GM19238 (cell line): Measurements from ENCODE around the gene MAPKAPK5.
"Not testable (repeated sequence)": the region's sequence is repeated elsewhere in the genome, so short reads cannot be mapped to it uniquely, and the experiment has no call there.

Experiments
- DNase-seq: peaks from one replicate; pipeline ENCODE4 v3.0.0; 2011; ENCODE audit warnings: low spot score; ENCODE audit not compliant: insufficient read length

Gene MAPKAPK5

GRCh38 chr12:111886662-111887545 lies 44.9 kb downstream of the MAPKAPK5 start:
- no peak for DNase-seq

GRCh38 chr12:111887926-111888745 lies 46.1 kb downstream of the MAPKAPK5 start:
- no peak for DNase-seq

GRCh38 chr12:111893287-111893686 lies 51.3 kb downstream of the MAPKAPK5 start:
- no peak for DNase-seq

GRCh38 chr12:111894556-111894955 lies 52.5 kb downstream of the MAPKAPK5 start:
- no peak for DNase-seq

- DNase-seq, result no peak
Measured at GRCh38 chr12:111901182-111901581, 59.2 kb downstream of the MAPKAPK5 start.

- no peak for DNase-seq
Measured at GRCh38 chr12:111904446-111904975, 62.5 kb downstream of the MAPKAPK5 start.

GRCh38 chr12:111905502-111905901 lies 63.5 kb downstream of the MAPKAPK5 start:
- no peak for DNase-seq

GRCh38 chr12:111907740-111908139 lies 65.7 kb downstream of the MAPKAPK5 start:
- DNase-seq, result no peak

GRCh38 chr12:111925171-111925570 lies 83.1 kb downstream of the MAPKAPK5 start:
- DNase-seq, result no peak

- DNase-seq, result no peak
Measured at GRCh38 chr12:111926631-111927030, 84.6 kb downstream of the MAPKAPK5 start.

- DNase-seq, result no peak
Measured at GRCh38 chr12:111927346-111927745, 85.3 kb downstream of the MAPKAPK5 start.

GRCh38 chr12:111932241-111932640 lies 90.2 kb downstream of the MAPKAPK5 start:
- DNase-seq, result no peak

GRCh38 chr12:111936869-111937268 lies 94.8 kb downstream of the MAPKAPK5 start:
- DNase-seq, result no peak

- DNase-seq, result no peak
Measured at GRCh38 chr12:111937429-111937828, 95.4 kb downstream of the MAPKAPK5 start.

GRCh38 chr12:111942557-111942956 lies 100.5 kb downstream of the MAPKAPK5 start:
- DNase-seq, result no peak

- no peak for DNase-seq
Measured at GRCh38 chr12:111943929-111944328, 101.9 kb downstream of the MAPKAPK5 start.

GRCh38 chr12:111950961-111951676 lies 109.1 kb downstream of the MAPKAPK5 start:
- DNase-seq, result not testable (repeated sequence)
